Lower leg skin (tissue), 3 donors: Measurements from ENCODE around the gene NARS2.

Experiments used
- CTCF ChIP-seq, 3 donors: fragments of 450-650 bp; IDR thresholded peaks; one replicate each; pipeline ENCODE4 v1.5.1; 2016; ENCODE audit warnings: antibody characterized with exemption in 3 of 3, mild to moderate bottlenecking in 3 of 3, moderate library complexity in 2 of 3
- POLR2A ChIP-seq, 2 donors: fragments of 450-650 bp; IDR thresholded peaks; one replicate each; pipeline ENCODE4 v1.6.1; 2016 to 2017; ENCODE audit warnings: antibody characterized with exemption in 2 of 2, mild to moderate bottlenecking in 1 of 2, moderate library complexity in 1 of 2

GRCh38 chr11:78587446-78587845 is 12.8 kb upstream of the NARS2 start:
- TF ChIP-seq POLR2A (IDR thresholded peaks at IDR 0.05) (no peak), CTCF (IDR thresholded peaks at IDR 0.05) (no peak)
